Amygdala (tissue), 56 donors: ENCODE results near the gene MAPK12.
"Not testable (repeated sequence)": the region's sequence is repeated elsewhere in the genome, so short reads cannot be mapped to it uniquely, and the experiment has no call there.

Source experiments
- DNase-seq, 56 donors: peaks; one replicate each; lab custom pipeline; 2025; lab: John Stamatoyannopoulos, UW

Gene MAPK12

GRCh38 chr22:50205781-50206569 lies 55.5 kb downstream of the MAPK12 start:
- no peak for DNase-seq

- DNase-seq = not testable (repeated sequence)
Observed at GRCh38 chr22:50204998-50205397, 56.5 kb downstream of the MAPK12 start.

GRCh38 chr22:50204571-50204970 lies 56.9 kb downstream of the MAPK12 start:
- no peak for DNase-seq

GRCh38 chr22:50203288-50203687 lies 58.2 kb downstream of the MAPK12 start:
- no peak for DNase-seq
